GM18505 (cell line): Measurements from ENCODE around the gene CCDC86.

Experiments used
- ATAC-seq: cut with Tn5 transposase; IDR thresholded peaks from one replicate; pipeline ENCODE4 v1.9.1; 2021; ENCODE audit not compliant: unreplicated experiment
- POLR2A ChIP-seq: IDR thresholded peaks from 4 replicates; pipeline ENCODE4 v1.6.1; 2011; ENCODE audit warnings: borderline replicate concordance; ENCODE audit not compliant: insufficient read depth, insufficient read length; ENCODE audit errors: extremely low read depth

Gene CCDC86, protein sequence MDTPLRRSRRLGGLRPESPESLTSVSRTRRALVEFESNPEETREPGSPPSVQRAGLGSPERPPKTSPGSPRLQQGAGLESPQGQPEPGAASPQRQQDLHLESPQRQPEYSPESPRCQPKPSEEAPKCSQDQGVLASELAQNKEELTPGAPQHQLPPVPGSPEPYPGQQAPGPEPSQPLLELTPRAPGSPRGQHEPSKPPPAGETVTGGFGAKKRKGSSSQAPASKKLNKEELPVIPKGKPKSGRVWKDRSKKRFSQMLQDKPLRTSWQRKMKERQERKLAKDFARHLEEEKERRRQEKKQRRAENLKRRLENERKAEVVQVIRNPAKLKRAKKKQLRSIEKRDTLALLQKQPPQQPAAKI

DNA sequence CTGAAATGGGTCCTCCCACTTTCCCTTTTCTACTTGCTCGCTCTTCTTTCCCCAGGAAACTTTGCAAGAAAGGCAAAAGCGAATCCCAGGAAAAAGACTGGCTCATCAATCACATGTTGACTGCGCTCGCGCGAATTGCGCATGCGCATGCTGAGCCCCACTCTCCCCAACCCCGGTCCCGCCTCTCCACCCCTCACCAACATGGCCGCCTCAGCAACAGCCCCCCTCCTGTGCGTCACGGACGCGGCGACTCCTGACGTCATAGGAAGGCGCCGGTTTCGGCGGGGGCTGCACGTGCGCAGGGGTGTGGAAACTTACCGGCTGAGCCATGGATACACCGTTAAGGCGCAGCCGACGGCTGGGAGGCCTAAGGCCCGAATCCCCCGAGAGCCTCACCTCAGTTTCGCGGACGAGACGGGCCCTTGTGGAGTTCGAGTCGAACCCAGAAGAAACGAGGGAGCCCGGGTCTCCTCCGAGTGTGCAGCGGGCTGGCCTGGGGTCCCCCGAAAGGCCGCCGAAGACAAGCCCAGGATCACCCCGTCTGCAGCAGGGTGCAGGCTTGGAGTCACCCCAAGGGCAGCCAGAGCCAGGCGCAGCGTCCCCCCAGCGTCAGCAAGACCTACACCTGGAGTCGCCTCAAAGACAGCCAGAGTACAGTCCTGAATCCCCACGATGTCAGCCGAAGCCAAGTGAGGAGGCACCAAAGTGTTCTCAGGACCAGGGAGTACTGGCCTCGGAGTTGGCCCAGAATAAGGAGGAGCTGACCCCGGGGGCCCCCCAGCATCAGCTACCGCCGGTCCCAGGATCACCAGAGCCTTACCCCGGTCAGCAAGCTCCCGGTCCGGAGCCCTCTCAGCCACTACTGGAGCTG lies at the start of gene CCDC86:
Gene CCDC86 (plus strand): TSS at position 317 of the 871 bp plus-strand sequence. CDS start 12 bp downstream, at position 329.
- peak; percentile 55 for TF ChIP-seq POLR2A
- peak; percentile 80 for ATAC-seq

DNA sequence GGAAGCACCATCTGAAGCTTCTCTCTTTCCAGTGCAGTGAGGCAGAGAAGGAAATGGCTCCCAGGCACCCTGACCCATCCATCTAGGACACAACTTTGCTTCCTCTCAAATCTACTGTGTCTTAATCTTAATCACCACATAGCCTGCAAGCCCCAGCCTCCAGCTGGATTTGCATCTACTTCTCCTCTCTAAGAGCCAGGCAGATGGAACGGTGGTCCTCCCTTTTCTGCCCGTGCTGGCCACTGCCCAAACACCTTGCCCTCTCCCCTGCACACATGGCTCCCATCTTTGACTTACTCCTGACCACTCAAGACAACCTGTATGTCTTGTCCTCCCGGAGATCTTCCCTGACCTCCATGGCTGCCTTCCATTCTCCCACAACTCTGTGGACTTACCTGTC lies 49.4 kb upstream of the CCDC86 start:
- TF ChIP-seq POLR2A, result no peak
- ATAC-seq, result no peak

DNA sequence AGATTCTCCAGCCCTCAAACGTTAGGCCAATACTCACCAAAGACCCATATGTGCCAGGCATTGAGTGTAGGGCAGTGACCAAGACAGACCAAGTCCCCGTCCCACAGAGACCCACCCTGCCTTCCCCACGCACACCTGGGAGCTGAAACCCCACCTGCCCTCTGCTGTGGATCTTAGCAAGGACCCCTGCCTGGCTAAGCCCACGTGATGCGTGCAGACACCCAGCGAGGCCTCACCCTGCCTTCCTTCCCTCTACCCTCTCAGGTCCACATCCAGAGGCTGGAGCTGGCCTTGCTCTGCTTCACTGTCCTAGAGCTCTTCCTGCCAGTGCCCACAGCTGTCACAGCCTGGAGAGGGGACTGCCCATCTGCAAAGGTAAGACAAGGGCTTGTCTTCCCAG lies 46.6 kb upstream of the CCDC86 start:
- no peak for TF ChIP-seq POLR2A
- ATAC-seq, result no peak

DNA sequence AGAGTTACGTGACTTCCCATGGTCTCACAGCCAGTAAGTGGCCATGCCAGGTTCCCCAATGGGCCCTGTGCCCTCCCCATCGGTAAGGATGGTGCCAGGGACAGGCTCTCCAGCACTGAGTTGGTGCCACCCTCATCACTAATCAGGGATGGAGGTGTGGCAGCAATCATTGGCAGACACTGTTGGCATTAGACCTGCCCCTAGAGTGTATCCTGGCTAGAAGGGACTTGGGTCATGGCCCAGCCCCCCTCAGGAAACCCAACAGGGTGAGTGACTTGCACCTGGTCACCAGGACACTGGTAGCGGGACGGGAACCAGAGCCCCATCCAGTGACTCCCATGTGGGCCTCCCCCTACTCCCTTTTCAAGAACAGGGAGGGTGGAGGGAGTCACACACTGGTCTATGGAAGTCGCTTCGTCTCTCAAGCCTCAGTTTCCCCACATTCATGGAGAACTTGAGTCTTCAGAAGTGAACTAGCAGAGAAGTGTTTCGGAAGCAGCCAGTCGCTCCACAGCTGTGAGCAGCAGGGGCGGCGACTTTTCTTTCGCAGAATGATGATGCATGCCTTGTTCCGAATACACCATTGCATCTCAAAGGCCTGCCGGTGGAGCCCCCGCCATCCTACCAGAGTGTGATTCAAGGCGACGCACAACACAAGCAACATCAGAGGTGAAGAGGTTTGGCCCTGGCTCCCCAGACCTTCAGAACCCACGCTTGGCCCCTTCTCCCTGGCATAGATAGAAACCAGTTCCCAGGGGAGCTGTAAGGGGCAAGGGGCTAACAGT lies 43.9 kb upstream of the CCDC86 start:
- TF ChIP-seq POLR2A, result no peak
- no peak for ATAC-seq

DNA sequence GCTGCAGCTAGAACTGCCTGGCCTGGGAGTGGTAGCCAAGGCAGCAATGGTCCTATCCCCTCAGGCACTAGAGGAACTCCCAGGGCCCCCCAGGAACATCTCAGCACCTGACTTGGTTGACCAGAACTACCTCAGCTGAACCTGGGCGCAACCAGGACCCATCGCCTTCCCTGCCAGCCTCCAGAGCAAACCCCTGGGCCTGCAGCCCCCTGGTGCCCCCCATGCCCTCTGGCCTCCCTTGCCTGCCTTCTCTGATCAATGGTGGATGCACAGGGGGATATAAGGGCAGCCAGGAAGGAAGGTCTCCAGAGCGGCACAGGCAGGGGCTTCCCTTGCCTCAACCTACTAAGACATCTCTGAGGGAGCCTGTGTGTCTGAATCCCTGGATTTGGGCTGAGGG lies 43.3 kb upstream of the CCDC86 start:
- no peak for ATAC-seq

DNA sequence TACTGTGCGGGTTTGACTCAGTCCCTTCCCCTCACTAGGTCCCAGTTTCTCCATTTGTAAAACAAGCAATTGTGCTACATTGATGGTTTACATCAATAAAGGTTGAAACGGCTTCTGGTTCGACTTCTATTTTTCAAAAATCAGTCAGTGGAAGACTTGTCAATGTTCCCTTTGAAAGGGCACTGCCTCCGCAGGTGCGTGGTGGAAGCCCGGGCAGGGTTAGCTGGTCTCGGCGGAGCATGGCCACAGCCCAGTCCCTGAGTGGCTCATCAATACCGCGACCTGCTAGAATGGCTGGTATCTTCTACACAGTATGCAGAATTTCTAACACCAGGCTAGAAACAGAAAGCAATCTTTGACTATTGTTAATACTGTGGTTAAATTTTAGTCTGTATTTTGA lies 40.7 kb upstream of the CCDC86 start:
- no peak for TF ChIP-seq POLR2A

More for the DNA sequence above, 43.3 kb upstream of the CCDC86 start:
- no peak for TF ChIP-seq POLR2A

DNA sequence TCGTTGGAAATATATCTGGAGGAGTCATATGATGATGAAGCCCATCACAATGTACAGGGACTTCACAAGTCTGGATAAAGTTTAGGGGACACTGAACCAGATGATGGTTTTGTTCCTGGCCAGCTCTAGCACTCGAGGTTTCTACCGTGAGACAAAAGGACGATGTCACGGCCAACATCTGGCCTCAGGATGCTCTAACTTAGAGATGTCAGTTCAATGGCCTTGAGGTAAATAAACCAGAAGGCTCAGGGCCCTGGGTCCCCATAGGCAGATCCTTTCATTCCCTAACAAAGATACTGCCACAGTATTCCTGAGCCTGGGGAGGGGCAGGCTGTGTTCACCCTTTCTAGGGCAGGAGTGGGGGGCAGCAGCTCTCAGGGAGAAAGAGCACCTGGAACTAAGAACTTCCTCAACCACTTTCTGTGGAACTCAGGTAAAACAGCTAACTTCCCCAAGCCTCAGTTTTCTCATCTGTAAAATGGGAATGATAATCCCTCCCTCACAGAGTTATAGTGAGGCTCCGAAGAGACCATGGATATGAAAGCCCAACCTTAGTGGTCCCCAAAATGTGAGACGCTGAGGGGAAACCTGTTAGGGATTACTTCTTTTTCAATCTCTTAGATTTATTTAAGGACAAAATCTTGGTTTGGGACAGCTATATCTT lies 38.5 kb upstream of the CCDC86 start:
- no peak for ATAC-seq
- no peak for TF ChIP-seq POLR2A

More for the DNA sequence above, 40.7 kb upstream of the CCDC86 start:
- no peak for ATAC-seq

DNA sequence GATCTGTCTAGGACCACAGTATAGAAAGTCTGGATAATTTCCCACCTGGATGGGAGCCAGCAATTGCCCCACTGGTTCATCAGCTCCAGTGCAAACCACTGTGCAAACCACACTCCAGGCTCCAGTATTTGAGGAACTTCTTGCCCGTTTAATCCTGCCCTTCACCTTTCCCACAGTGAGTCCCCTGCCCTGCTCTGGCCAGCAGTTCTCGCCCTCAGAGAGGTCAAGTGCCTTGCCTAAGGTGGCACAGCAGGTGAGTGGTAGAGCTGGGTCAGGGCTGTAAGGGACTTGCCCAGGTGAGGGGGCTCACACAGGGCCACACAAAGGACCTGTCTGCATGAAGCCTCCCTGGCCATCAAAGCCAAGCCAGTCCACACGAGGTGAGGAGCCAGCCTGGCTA lies 32.7 kb upstream of the CCDC86 start:
- TF ChIP-seq POLR2A, result no peak
- no peak for ATAC-seq

DNA sequence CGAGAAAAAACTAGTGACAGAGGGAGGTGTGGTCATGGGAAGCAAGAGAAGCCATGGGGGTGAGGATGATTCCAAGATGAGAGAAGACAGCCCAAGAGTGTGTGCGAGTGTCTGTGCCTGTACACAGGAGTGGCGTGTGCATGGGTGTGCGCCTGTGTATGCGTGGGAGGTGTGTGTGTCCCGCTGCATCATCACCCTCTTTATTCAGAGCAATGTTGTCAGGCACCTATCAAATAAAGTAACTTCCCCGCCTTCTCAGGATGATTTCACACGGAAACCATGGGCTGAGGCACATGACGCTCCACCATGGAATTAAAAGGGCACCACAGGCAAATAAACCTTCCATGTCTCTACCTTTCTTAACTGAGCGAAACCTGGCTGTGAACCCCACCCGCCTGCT lies 32.2 kb upstream of the CCDC86 start:
- no peak for TF ChIP-seq POLR2A
- ATAC-seq, result no peak

DNA sequence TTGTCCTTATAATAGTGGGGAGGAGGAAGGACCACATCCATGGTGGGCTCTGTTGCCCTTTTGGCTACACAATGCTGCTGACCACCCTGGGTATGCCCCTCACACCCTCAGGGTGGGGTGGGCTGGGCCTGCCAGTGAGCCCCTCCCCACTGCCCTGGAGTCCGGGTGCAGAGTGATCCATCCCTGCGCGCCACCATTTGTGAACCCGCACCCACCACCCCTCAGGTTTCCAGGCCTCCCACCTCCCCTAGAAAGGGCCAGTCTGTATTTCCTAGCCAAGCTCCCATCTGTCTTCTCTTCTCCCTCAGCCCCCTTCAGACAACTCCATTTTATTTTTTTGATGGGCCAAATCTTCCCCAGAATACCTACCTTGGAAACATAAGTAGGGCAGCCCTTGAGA lies 31.8 kb upstream of the CCDC86 start:
- no peak for TF ChIP-seq POLR2A
- no peak for ATAC-seq

DNA sequence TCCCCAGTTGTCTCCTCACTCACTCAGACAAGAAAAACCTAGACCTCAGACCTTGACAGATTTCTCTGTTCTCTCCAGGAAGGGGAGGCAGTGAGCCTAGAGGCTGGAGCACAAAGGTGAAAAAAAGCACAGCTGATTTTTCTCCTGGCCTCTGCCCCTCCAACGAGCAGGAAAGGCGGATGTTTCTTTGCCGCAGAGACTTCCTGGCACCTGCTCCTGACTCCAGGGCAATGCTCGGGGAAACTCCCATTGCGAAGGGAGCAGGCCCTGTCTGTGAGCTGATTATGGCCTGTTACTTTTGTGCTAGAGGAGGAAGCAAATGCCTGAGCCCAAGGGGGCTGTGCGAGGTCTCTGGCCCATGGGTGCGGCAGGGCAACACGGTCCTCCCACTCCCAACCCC lies 31.3 kb upstream of the CCDC86 start:
- no peak for ATAC-seq

DNA sequence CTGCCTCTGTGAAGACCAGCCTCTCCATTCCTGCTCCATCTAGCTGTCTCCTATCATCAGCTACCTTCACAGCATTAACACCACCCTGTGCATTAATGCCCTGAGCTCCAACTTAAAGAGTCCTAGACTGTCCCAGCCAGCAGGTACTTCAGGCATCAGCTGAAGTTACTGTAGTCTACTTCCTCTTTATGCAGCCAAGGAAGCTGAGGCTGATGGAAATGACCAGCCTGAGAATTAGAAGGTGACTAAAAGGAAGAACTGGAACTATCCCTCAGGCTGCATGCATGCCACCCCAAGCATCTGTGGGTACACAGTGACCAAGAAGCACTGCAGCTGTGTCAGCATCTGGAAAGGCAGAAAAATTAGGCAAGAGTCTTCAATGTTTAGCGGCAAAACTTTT lies 28.6 kb upstream of the CCDC86 start:
- ATAC-seq, result no peak
- no peak for TF ChIP-seq POLR2A

More for the DNA sequence above, 31.3 kb upstream of the CCDC86 start:
- no peak for TF ChIP-seq POLR2A

DNA sequence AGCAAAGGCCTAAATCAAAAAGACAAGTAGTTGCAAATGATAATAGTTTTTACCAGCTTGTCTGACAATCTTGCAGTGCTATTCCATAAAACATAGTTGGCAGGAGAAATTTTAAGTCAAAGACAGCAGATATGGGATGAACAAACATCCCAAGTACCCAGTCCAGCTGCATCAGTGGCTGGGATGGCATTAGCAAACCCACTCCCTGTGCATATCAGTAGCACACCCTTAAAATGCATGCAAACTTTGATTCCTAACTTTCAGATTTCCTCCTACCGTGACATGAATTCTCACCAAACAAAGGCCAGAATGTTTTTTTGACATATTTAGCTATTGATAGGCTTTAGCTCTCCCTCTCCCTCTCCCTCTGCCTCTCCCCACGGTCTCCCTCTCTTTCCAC lies 27.8 kb upstream of the CCDC86 start:
- TF ChIP-seq POLR2A, result no peak
- no peak for ATAC-seq

DNA sequence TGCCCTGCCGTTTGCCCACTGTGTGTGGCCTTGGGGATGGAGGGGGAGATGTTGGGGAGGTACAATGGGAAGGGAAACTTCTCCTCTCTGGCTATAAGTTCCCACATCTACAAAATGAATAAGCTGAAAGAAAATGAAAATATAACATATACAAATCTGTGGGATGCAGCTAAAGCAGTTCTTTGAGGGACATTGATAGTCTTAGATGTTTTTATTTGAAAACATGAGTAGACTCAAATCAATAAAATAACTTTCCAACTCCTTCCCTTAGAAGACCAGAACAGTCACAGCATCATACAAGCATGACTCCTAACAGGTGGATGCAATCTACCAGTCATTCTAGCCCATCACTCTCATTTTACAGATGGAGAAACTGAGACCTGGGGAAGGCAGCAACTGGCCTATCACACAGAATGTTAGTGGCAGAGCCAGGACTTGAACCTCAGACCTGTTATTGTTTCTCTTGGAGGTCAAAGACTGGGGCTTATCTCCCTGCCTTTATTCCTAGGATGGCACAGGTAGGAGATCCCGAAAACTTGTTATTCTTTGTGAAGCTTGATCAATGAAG lies 25.2 kb upstream of the CCDC86 start:
- TF ChIP-seq POLR2A, result no peak
- ATAC-seq, result no peak
